ENCODE data around the gene MFAP3L.

DNA sequence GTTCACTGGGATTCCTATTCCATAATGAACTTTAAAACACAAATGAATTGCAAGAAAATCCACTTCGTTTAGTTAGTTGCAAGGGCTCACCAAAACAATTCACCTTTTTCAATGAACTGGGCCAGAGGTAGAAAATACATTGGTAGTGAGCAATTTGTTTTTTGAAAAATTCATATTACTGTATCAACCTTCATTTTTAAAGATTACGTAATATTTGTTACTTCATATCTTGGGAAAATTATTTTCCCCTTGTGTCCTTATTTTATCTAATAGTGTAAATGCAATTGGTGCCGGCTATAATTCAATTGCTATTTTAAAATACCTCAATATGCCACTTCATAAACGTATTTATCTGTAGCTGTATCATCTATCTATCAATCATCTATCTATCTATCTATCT is 41.5 kb downstream of the MFAP3L start:
- TF ChIP-seq, protein P1, sequence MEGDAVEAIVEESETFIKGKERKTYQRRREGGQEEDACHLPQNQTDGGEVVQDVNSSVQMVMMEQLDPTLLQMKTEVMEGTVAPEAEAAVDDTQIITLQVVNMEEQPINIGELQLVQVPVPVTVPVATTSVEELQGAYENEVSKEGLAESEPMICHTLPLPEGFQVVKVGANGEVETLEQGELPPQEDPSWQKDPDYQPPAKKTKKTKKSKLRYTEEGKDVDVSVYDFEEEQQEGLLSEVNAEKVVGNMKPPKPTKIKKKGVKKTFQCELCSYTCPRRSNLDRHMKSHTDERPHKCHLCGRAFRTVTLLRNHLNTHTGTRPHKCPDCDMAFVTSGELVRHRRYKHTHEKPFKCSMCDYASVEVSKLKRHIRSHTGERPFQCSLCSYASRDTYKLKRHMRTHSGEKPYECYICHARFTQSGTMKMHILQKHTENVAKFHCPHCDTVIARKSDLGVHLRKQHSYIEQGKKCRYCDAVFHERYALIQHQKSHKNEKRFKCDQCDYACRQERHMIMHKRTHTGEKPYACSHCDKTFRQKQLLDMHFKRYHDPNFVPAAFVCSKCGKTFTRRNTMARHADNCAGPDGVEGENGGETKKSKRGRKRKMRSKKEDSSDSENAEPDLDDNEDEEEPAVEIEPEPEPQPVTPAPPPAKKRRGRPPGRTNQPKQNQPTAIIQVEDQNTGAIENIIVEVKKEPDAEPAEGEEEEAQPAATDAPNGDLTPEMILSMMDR (tag by site-specific recombination; IDR thresholded peaks at IDR 0.05), result no peak
- TF ChIP-seq, protein P2, sequence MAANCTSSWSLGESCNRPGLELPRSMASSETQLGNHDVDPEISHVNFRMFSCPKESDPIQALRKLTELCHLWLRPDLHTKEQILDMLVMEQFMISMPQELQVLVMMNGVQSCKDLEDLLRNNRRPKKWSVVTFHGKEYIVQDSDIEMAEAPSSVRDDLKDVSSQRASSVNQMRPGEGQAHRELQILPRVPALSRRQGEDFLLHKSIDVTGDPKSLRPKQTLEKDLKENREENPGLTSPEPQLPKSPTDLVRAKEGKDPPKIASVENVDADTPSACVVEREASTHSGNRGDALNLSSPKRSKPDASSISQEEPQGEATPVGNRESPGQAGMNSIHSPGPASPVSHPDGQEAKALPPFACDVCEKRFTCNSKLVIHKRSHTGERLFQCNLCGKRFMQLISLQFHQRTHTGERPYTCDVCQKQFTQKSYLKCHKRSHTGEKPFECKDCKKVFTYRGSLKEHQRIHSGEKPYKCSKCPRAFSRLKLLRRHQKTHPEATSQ (tag by site-specific recombination; IDR thresholded peaks at IDR 0.05), result no peak
- TF ChIP-seq, protein P3, sequence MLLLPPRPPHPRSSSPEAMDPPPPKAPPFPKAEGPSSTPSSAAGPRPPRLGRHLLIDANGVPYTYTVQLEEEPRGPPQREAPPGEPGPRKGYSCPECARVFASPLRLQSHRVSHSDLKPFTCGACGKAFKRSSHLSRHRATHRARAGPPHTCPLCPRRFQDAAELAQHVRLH (tag by site-specific recombination; IDR thresholded peaks at IDR 0.05), result no peak
- TF ChIP-seq, protein P4, sequence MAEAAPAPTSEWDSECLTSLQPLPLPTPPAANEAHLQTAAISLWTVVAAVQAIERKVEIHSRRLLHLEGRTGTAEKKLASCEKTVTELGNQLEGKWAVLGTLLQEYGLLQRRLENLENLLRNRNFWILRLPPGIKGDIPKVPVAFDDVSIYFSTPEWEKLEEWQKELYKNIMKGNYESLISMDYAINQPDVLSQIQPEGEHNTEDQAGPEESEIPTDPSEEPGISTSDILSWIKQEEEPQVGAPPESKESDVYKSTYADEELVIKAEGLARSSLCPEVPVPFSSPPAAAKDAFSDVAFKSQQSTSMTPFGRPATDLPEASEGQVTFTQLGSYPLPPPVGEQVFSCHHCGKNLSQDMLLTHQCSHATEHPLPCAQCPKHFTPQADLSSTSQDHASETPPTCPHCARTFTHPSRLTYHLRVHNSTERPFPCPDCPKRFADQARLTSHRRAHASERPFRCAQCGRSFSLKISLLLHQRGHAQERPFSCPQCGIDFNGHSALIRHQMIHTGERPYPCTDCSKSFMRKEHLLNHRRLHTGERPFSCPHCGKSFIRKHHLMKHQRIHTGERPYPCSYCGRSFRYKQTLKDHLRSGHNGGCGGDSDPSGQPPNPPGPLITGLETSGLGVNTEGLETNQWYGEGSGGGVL (tag by site-specific recombination; IDR thresholded peaks at IDR 0.05), result no peak

All from HEK293 (cell line).